ENCODE data around the gene TOR1AIP2. TPM values are rescaled to one million over a fixed set of nuclear protein-coding genes. Genes with fewer than 3 reads are reported as not detected.
"Not testable (repeated sequence)": the region's sequence is repeated elsewhere in the genome, so short reads cannot be mapped to it uniquely, and the experiment has no call there.

Gene TOR1AIP2
- polyA plus RNA-seq, 3 donors, result 5.1 to 12.5 (median 10.0) TPM

DNA sequence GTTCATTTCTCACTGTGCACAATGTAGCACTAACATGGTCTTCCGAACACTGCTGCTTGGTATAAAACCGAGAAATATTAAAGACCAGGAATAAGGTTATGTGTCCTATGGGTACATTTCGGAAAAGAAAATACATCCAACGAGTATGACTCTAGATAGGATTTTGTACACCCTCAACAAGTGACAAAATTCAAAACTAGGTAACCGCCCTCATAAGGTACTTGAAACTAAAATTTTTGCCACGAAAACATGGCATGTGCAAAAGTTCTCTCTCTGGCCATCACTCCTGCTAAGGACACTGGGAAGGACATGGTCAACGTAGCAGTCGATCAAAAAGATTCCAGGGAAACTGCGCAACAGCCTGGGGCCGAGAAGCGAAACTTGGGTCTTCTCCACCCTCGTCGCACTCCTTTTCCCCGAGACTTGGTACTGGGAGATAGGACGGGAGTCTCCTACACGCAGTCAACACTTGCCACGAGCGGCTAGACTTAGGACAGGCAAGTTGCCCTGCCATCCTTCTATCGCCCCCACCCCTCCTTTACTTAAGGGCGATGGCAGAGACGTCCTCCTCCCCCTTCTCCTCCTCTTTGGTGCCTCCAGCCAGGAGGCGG lies 4.1 kb upstream of the TOR1AIP2 start:
- WGBS, 3 donors, result 1 to 2% (median 2%) methylated on average over 22 of the region's 22 CpGs

DNA sequence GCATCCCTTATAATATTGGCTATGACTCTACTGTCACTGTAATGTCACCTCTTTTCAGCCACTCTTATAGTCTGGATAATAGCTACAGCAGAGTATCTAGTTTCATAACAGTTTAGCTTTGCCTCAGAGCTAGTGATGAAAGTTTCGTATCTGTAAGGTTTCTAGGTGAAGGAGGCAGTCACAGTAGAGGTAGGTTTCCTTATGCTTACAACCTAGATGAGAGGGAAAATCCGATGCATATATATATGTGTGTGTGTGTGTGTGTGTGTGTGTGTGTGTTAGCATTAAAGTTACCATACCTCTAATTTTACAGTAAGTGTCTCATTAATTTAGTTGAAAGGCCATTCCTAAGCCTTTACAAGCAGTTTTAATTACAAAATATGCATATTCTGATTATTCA lies 2.2 kb upstream of the TOR1AIP2 start:
- H3K27ac ChIP-seq (ENCODE audit: low read depth, low read length), result no peak overlapping the region
- WGBS, 3 donors, result 74 to 93% (median 85%) methylated on average over 2 of the region's 2 CpGs

More for the DNA sequence above, 4.1 kb upstream of the TOR1AIP2 start:
- peak overlapping the region; percentile 97 for H3K27ac ChIP-seq (ENCODE audit: low read depth, low read length)

DNA sequence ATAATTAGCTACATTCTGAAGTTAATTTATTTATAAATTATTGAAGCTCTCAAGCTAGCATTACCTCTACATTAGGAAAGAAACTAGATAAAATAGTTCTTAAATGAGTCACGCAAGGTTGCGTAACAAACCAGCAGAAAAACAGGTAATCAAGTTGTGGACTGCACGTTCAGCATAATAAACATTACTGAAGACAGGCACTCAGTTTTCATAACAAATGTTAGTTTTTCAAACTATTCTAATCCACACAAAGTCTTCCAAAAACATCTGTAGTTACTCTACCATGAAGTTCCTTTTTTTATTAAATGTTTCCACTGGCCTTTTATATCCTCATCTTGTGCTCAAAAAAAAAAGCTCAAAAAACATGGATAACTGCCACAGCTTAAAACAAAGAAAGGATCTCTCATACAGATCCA lies 1.3 kb downstream of the TOR1AIP2 start:
- WGBS, 3 donors, result 17 to 46% (median 44%) methylated on average over 3 of the region's 3 CpGs
- H3K27ac ChIP-seq (ENCODE audit: low read depth, low read length), result no peak overlapping the region

DNA sequence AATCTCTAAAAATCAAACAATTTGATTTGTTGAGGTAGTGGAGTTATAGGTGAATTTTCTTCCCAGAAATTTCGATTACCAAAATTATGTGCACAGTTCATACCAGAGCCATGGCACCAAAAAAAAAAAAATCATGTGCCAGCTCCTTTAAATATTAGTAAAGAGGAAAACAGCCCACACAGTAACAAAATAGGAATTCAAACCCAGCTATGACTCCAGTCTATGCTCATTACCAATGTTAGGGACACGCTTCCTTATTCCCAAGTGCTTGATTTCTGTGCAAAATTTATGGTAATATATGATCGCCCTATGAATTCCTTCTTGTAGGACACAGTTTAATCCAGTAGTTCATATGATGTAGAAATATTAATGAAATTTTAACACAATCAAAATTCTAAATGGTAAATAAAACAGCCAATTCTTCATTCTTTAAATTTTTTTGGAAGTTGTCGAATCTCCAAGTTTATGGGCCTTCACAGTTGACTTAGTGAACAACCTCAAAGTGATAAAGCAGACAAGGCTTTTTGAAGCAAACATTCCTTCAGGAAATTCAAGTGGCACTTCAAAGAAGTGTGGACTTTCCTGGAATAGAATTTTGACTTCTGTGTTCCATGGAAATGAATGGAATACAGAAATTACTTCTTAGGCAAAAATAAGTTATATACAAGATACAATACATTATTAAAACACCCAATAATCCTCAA lies 1.9 kb downstream of the TOR1AIP2 start:
- WGBS, 3 donors, result 77 to 90% (median 90%) methylated on average over 4 of the region's 4 CpGs
- H3K27ac ChIP-seq (ENCODE audit: low read depth, low read length), result no peak overlapping the region

DNA sequence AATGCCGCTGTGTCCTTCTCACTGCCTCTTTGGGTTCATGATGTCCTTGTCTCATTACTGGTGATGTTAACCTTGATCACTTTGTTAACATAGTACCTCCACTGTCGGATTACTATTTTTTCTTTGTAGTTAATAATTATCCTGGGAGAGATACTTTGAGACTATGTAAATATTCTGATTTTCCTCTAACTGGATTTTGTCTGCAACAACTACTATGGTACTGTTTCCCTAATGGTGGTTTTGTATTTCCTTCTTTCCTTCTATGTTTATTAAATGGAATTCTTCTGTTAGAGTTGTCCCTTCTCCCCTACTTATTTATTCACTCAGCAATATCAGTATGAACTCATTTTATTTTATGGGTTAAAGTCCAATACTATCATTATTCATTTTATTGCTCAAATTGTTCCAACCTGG lies 4.2 kb downstream of the TOR1AIP2 start:
- no peak overlapping the region for H3K27ac ChIP-seq (ENCODE audit: low read depth, low read length)
- 37 to 95% (median 92%) methylated on average over 2 of the region's 2 CpGs for WGBS, 3 donors

DNA sequence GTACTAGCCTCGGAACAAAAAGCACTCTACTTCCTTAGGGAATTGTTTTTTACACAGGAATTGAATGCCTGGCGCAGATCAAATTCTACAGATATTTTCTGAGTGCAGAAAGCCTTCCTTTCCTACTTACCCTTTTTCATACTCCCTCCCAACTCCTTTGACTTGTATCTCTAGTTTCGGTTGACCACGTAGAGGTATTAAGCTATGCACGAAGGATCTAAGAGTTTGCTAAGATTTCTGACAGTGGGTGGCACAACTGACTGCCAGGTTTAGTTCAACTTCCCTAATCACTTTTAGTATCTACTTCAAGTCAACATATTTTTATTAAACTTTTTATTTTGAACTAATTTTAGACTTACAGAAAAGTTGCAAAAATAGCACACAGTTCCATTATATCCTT lies 5.0 kb downstream of the TOR1AIP2 start:
- WGBS, 3 donors, result 62 to 81% (median 64%) methylated on average over 5 of the region's 5 CpGs
- H3K27ac ChIP-seq (ENCODE audit: low read depth, low read length), result no peak overlapping the region

DNA sequence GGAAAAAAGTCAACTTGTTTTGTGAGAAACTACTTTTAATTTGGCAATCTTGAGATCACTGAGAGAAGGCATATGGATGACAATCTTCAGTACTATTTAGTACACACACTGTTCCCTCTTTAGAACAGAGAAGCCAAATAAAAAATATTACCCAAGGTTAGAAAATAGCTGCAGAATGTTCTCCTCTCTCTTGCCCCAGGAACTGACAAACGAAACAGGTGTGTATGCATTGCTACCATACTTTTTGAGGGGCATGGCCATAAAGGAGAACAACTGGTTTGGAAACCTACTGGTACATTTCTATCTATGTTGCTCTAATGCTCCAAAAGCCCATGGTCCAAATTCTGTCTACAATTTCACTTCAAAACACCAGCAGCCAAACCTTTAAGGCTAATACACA lies 5.7 kb downstream of the TOR1AIP2 start:
- WGBS, 3 donors, result 58 to 72% (median 63%) methylated on average over 1 of the region's 1 CpG
- no peak overlapping the region for H3K27ac ChIP-seq (ENCODE audit: low read depth, low read length)

DNA sequence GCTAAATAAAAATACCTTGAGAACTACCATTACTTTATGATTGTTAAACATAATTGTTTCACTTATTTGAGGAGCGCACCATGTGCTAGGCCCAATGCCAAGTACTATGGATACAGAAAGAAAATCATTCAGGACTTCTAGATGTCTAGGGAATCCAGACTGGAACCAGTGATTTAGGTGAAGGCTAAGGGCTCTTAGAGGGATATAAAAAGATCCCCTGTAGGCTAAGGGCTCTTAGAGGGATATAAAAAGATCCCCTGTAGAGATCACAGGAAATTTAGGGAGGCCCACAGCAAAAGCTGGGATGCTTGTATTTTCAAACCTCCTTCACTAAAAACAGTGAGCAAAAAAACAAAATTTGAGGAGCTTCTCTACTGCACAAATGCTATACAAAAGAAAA lies 6.7 kb downstream of the TOR1AIP2 start:
- no peak overlapping the region for H3K27ac ChIP-seq (ENCODE audit: low read depth, low read length)
- WGBS, 3 donors, result 90 to 96% (median 94%) methylated on average over 1 of the region's 1 CpG

DNA sequence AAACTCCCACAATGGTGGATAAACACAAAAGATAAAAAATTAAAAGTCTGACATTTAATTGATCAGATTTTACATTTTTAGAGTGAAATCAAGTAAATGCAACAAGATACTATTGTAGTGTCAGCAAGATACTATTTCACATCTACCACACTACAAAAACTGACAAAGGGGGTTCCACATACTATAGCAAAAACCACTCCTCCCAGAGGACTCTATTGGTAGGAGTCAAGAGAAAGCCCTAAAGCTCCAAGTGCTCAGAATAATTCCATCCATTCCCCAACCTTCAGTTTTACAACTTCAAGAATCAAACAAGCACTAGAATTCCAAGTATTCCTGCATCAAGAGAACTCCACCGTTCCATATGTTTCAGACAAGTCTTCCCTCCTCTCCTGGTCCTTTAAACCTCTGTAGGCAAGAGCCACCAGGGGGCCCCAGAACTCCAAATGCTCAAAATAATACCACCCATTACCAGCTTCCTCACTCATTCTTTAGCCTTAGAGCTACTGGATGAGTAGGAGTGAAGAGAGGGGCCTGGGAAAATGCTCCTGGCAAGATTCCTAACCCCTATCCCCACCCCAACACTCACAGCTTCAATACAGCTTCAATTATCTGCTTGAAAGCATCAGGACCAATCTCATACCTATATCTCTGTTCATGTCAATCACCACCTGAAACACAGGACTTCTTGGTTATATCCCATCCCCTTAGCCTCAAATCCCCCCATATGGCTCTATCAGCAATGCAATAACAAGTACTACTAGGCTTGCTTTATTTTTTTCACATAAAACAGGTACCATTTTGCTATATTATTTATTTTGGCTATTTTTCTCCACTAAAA lies 9.9 kb downstream of the TOR1AIP2 start:
- 8 to 20% (median 16%) methylated on average over 1 of the region's 1 CpG for WGBS, 3 donors
- H3K27ac ChIP-seq (ENCODE audit: low read depth, low read length), result no peak overlapping the region

DNA sequence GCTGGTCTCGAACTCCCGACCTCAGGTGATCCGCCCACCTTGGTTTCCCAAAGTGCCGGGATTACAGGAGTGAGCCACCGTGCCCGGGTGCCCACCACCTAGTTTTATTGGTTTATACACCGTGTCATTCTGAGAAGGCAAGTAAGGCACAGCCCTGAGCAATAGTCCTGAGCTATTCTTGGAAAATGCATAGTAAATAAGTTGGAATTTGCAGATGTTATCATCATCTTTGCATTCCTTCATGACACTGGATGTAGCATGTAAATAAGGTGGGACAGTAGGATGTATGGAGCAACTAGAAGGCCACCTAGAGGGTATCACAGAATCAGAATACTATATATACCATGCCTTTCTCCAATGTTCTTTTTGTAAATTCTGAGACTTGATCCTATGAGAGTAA lies 11.0 kb downstream of the TOR1AIP2 start:
- WGBS, 3 donors, result 89 to 95% (median 91%) methylated on average over 7 of the region's 7 CpGs
- H3K27ac ChIP-seq (ENCODE audit: low read depth, low read length), result no peak overlapping the region

DNA sequence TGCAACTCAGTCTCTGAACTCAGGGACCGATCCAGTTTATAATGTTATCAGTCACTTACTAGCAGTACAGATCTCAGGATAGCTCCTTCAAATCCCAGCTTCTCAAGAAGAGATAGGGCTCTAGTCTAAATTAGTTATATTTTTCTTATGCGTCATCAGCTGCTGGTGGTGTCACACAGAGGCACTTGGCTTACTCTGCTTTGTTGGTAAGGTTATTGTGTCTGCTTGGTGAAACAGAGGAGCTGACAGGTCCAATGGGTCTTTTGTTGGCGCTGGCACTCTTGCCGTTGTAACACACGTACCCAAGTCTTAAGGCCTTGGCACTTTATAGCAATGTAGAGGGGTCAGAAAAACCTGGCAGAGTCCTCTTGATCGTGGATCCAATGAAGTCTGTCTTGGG lies 12.2 kb downstream of the TOR1AIP2 start:
- WGBS, 3 donors, result 90 to 96% (median 94%) methylated on average over 6 of the region's 6 CpGs
- H3K27ac ChIP-seq (ENCODE audit: low read depth, low read length), result no peak overlapping the region

DNA sequence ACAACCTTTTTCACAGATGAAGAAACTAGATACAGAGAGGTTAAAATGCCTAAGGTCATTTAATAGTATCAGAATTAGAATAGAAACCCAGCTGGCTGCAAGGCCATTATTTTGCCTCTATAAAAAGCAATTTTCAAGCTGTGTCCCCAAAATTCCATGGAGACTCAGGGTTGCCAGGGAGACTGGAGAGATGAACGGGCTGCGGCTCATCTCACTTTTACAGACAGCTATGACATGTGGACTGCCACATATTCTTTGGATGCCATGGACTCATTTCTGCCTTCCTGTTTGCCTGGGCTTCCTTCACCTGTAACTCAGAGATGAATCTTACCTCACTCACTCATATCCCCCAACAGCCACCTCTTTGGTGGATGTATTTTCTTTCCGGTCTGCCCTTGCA lies 17.0 kb downstream of the TOR1AIP2 start:
- 78 to 85% (median 79%) methylated on average over 3 of the region's 3 CpGs for WGBS, 3 donors
- no peak overlapping the region for H3K27ac ChIP-seq (ENCODE audit: low read depth, low read length)

DNA sequence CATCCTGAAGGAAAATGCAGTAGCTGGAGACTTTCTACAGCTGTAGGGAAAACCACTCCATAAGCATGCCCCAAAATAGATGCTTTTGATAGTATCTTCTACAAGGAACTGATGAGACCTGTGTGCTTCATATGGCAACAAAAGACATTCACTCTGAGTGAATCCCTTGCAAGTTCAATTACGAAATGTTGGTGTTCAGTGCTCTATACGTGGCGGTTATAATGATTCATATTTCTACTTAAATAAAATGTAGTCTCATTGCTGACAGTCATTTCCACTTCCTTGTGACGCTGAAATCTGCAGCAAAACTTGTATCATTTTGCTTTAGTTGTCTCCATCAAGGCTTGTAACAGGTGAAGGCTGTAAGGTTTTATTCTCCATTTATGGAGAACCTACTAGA lies 20.6 kb downstream of the TOR1AIP2 start:
- WGBS, 3 donors, result 74 to 95% (median 81%) methylated on average over 4 of the region's 4 CpGs
- no peak overlapping the region for H3K27ac ChIP-seq (ENCODE audit: low read depth, low read length)

DNA sequence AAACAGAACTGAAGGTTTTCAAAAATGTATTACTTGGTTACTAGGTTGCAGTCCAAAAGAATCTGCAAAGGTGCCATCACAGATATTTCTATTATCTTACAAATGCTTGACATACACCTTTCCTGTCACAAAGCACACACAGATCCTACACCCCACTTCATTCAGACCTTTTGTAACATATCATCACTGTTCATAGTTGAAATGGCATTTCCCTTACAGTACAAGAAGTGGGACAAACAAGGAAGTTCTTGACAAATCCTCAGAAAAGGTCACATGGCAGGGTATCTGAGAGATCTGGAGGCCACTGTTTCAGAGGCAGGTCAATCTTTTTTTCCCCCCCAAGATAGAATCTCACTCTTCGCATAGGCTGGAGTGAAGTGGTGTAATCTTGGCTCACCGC lies 21.3 kb downstream of the TOR1AIP2 start:
- 77 to 95% (median 82%) methylated on average over 2 of the region's 2 CpGs for WGBS, 3 donors
- no peak overlapping the region for H3K27ac ChIP-seq (ENCODE audit: low read depth, low read length)

DNA sequence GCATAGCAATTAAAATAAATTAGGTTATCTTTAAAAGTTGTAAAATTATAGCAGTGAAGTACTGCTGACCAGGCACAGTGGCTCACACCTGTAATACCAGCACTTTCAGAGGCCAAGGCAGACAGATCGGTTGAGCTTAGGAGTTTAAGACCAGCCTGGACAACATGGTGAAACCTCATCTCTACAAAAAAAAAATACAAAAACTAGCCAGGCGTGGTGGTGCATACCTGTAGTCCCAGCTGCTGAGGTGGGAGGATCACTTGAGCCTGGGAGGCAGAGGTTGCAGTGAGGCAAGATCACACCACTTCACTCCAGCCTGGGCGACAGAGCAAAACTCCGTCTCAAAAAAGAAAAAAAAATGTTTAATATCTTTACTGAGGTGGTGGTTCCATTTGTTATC lies 21.8 kb downstream of the TOR1AIP2 start:
- H3K27ac ChIP-seq (ENCODE audit: low read depth, low read length), result not testable (repeated sequence)
- WGBS, 3 donors, result 96 to 98% (median 96%) methylated on average over 4 of the region's 4 CpGs

DNA sequence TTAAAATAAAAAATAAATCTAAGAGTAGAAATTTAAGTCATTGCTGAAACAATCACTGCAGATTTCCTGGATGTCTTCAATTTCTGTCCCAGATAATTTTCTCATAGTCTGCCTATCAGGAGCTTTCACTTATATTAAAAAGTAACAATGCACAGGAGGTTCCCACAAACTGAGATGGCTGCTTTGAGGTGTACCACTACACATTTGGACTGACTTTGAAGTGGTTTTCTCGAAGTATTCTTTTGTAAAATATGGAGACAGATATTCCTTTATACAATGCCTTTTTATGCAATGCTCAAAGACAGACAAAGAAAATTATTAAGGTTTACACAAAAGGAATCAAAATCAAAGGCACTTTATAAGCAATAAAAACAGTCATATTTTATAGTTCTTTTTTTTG lies 24.5 kb downstream of the TOR1AIP2 start:
- WGBS, 3 donors, result 90 to 92% (median 91%) methylated on average over 1 of the region's 1 CpG
- H3K27ac ChIP-seq (ENCODE audit: low read depth, low read length), result no peak overlapping the region

DNA sequence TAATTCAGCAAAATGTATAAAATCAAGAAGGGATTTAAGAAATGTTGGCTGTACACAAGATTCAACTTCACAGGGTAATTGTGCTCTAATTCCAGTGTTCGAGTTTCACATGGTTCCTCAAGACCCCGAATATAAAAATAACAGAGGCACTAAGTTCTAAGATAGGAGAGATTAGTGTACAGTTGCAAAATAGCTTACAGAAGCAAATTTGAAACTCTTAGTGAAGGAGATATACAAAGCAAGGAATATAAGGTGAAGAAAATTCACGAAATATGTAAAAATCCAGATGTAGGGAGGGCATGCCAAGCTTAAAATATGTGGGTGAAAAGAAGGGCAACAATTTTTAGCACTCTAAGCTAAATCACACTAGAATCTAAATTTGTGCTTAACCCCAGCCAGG lies 29.4 kb downstream of the TOR1AIP2 start:
- 95 to 98% (median 98%) methylated on average over 3 of the region's 3 CpGs for WGBS, 3 donors
- H3K27ac ChIP-seq (ENCODE audit: low read depth, low read length), result no peak overlapping the region

DNA sequence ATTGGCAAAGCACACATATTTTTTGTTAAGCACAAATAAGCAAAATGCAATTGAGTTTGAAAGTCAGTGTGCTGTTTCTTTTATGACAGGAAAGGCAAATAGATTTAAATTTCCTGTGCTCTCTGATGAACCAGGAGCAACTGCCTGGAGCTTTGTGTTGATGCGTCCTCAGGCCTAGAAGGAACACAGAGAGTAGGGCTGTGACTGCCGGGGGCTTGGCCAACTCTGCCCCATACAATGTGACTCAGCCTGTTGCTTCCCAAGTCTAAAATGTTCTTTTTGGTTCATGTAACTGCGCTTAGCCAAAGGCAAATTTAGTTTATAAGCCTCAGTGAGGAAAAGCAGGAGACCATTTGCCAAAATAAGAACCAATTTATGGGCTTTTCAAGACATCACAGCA lies 37.5 kb downstream of the TOR1AIP2 start:
- no peak overlapping the region for H3K27ac ChIP-seq (ENCODE audit: low read depth, low read length)
- 77 to 90% (median 83%) methylated on average over 3 of the region's 3 CpGs for WGBS, 3 donors

DNA sequence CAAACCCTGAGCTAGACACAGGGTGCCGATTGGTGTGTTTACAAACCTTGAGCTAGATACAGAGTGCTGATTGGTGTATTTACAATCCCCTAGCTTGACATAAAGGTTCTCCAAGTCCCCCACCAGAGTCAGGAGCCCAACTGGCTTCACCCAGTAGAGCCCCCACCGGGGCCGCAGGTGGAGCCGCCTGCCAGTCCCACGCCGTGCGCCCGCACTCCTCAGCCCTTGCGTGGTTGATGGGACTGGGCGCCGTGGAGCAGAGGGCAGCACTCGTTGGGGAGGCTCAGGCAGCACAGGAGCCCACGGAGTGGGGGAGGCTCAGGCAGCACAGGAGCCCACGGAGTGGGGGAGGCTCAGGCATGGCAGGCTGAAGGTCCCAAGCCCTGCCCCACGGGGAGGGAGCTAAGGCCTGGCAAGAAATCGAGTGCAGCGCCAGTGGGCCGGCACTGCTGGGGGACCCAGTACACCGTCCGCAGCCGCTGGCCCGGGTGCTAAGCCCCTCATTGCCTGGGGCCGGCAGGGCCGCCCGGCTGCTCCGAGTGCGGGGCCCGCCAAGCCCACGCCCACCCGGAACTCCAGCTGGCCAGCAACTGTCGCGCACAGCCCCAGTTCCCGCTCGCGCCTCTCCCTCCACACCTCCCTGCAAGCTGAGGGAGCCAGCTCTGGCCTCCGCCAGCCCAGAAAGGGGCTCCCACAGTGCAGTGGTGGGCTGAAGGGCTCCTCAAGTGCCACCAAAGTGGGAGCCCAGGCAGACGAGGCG lies 40.7 kb downstream of the TOR1AIP2 start:
- WGBS, 3 donors, result 96 to 98% (median 97%) methylated on average over 34 to 38 of the region's 38 CpGs
- H3K27ac ChIP-seq (ENCODE audit: low read depth, low read length), result not testable (repeated sequence)

Data from adipose tissue (tissue), 3 donors.